Measurements from ENCODE around the gene PDCD7. TPM values are rescaled to one million over a fixed set of nuclear protein-coding genes. Genes with fewer than 3 reads are reported as not detected.
"Not testable (repeated sequence)": the region's sequence is repeated elsewhere in the genome, so short reads cannot be mapped to it uniquely, and the experiment has no call there.

The PDCD7 gene
- polyA plus RNA-seq, 10 donors, result 15.7 to 26.6 (median 20.3) TPM

GRCh38 chr15:65075607-65076395 is 57.8 kb downstream of the PDCD7 start:
- not testable (repeated sequence) for DNase-seq

- DNase-seq, result not testable (repeated sequence)
Measured at GRCh38 chr15:65074946-65075345, 58.7 kb downstream of the PDCD7 start.

GRCh38 chr15:65072617-65073016 is 61.0 kb downstream of the PDCD7 start:
- no peak for DNase-seq

GRCh38 chr15:65072027-65072426 is 61.6 kb downstream of the PDCD7 start:
- peak in 1 of 3 donors; percentile 79 for DNase-seq

- peak in 1 of 3 donors; percentile 79 for DNase-seq
Measured at GRCh38 chr15:65071381-65071811, 62.2 kb downstream of the PDCD7 start.

GRCh38 chr15:65069779-65070546 is 63.6 kb downstream of the PDCD7 start:
- DNase-seq, result no peak

- peak in 1 of 3 donors; percentile 80 for DNase-seq
Measured at GRCh38 chr15:65069179-65069578, 64.4 kb downstream of the PDCD7 start.

- no peak for DNase-seq
Measured at GRCh38 chr15:65068403-65068788, 65.2 kb downstream of the PDCD7 start.

GRCh38 chr15:65067645-65068402 is 65.8 kb downstream of the PDCD7 start, which contains the start of gene RASL12:
TSS of gene RASL12 (minus strand) at chr15:65067991. CDS start at chr15:65067835, 156 bp downstream.
- DNase-seq, result peak in 1 of 3 donors; percentile 66

Other genes with a start within 250 kb of the PDCD7 start
- 1 to 10 TPM; 3.1 to 9.9 (median 5.2) TPM for gene ANKDD1A, start 221.9 kb downstream of the PDCD7 start, polyA plus RNA-seq (ENCODE audit: insufficient read length in 10 of 10)
- gene SPG21, start 143.9 kb downstream of the PDCD7 start, polyA plus RNA-seq (ENCODE audit: insufficient read length in 10 of 10), result 10 to 100 TPM; 65.6 to 89.1 (median 80.8) TPM
- gene MTFMT, start 104.2 kb downstream of the PDCD7 start, polyA plus RNA-seq (ENCODE audit: insufficient read length in 10 of 10), result 10 to 100 TPM in 3 of 10 donors, 1 to 10 TPM in 7; 6.2 to 11.6 (median 9.2) TPM
- gene SLC51B, start 88.4 kb downstream of the PDCD7 start, polyA plus RNA-seq (ENCODE audit: insufficient read length in 10 of 10), result 1 to 10 TPM; 1.2 to 2.3 (median 1.6) TPM
- gene RASL12, start 65.8 kb downstream of the PDCD7 start, polyA plus RNA-seq (ENCODE audit: insufficient read length in 10 of 10), result 10 to 100 TPM; 10.9 to 16.4 (median 12.7) TPM
- gene KBTBD13, start 57.1 kb downstream of the PDCD7 start, polyA plus RNA-seq (ENCODE audit: insufficient read length in 10 of 10), result 1 to 10 TPM in 8 of 10 donors, under 1 TPM in 2; 0.62 to 2.6 (median 1.5) TPM
- gene UBAP1L, start 18.6 kb downstream of the PDCD7 start, polyA plus RNA-seq (ENCODE audit: insufficient read length in 10 of 10), result 1 to 10 TPM; 2.4 to 6.6 (median 4.1) TPM
- gene CLPX, start 51.5 kb upstream of the PDCD7 start, polyA plus RNA-seq (ENCODE audit: insufficient read length in 10 of 10), result 10 to 100 TPM; 35.5 to 46.6 (median 43.1) TPM
- 10 to 100 TPM; 24.4 to 44.1 (median 33.0) TPM for gene CILP, start 77.7 kb upstream of the PDCD7 start, polyA plus RNA-seq (ENCODE audit: insufficient read length in 10 of 10)
- 10 to 100 TPM in 9 of 10 donors, 1 to 10 TPM in 1; 9.3 to 14.1 (median 12.5) TPM for gene PARP16, start 153.1 kb upstream of the PDCD7 start, polyA plus RNA-seq (ENCODE audit: insufficient read length in 10 of 10)
- not detected for gene RNU5A-1, start 162.2 kb upstream of the PDCD7 start, polyA plus RNA-seq (ENCODE audit: insufficient read length in 10 of 10)
- not detected for gene RNU5B-1, start 170.9 kb upstream of the PDCD7 start, polyA plus RNA-seq (ENCODE audit: insufficient read length in 10 of 10)
- gene IGDCC3, start 244.2 kb upstream of the PDCD7 start, polyA plus RNA-seq (ENCODE audit: insufficient read length in 10 of 10), result 1 to 10 TPM; 1.6 to 3.3 (median 2.8) TPM